PC-9 (cell line): ENCODE data around the gene DNASE1L1. TPM values are rescaled to one million over a fixed set of nuclear protein-coding genes. Genes with fewer than 3 reads are reported as not detected.
A peak's percentile ranks its signal among the peaks of the same experiment; 100 is the strongest.

Source experiments
- BruUV-seq: library from RNA; stranded (reverse); fragments of 400-500 nt; replicated peaks from 2 replicates; lab custom pipeline; 2021; lab: Mats Ljungman, UMichigan
- CTCF ChIA-PET: fragments of 300-600 bp; sonication (Branson Sonifier 250); formaldehyde crosslinking; loops from one replicate; lab custom pipeline; 2022; ENCODE audit warnings: antibody characterized with exemption; lab: Charles Lee
- POLR2A ChIA-PET: fragments of 300-600 bp; sonication (Branson Sonifier 250); formaldehyde crosslinking; loops from one replicate; lab custom pipeline; 2022; ENCODE audit warnings: antibody characterized with exemption; ENCODE audit not compliant: unreplicated experiment; lab: Charles Lee
- DNase-seq, 2 experiments: peaks; one replicate each; pipeline versions ENCODE4 v3.0.0 to v3.0.0-alpha.2; 2015 to 2022; ENCODE audit warnings: mixed read lengths in 1 of 2
- H2AFZ ChIP-seq: fragments of 200-600 bp; sonication (generic); 2 replicates; pipeline ENCODE4 v1.8.1; 2017; ENCODE audit warnings: antibody characterized with exemption
- H3F3A ChIP-seq: fragments of 200-600 bp; sonication (generic); 2 replicates; pipeline ENCODE4 v1.8.1; 2017; ENCODE audit warnings: antibody characterized with exemption, mild to moderate bottlenecking, low read depth; ENCODE audit not compliant: insufficient read depth
- H3K27ac ChIP-seq: fragments of 200-600 bp; sonication (generic); 2 replicates; pipeline ENCODE4 v1.6.1; 2016; ENCODE audit warnings: mixed run types
- H3K27me3 ChIP-seq: fragments of 200-600 bp; sonication (generic); 2 replicates; pipeline ENCODE4 v1.6.1; 2016; ENCODE audit warnings: low read depth, mixed run types; ENCODE audit not compliant: insufficient read depth
- H3K36me3 ChIP-seq: fragments of 200-600 bp; sonication (generic); 2 replicates; pipeline ENCODE4 v1.6.1; 2016; ENCODE audit warnings: low read depth, mixed run types
- H3K4me1 ChIP-seq: fragments of 200-600 bp; sonication (generic); replicated peaks from 2 replicates; pipeline ENCODE4 v1.6.1; 2016; ENCODE audit warnings: mixed run types; ENCODE audit not compliant: insufficient read depth
- H3K4me2 ChIP-seq: fragments of 200-600 bp; sonication (generic); 2 replicates; pipeline ENCODE4 v1.6.1; 2017; ENCODE audit warnings: mixed run types
- H3K4me3 ChIP-seq: fragments of 200-600 bp; sonication (generic); 2 replicates; pipeline ENCODE4 v1.6.1; 2016; ENCODE audit warnings: mixed run types
- H3K79me2 ChIP-seq: fragments of 200-600 bp; sonication (generic); 2 replicates; pipeline ENCODE4 v1.6.1; 2017; ENCODE audit warnings: low read depth, mixed run types
- H3K9me2 ChIP-seq: fragments of 200-600 bp; sonication (generic); 2 replicates; pipeline ENCODE4 v1.8.1; 2017; ENCODE audit warnings: mild to moderate bottlenecking; ENCODE audit not compliant: insufficient read depth
- H3K9me3 ChIP-seq: fragments of 200-600 bp; sonication (generic); 2 replicates; pipeline ENCODE4 v1.8.1; 2016; ENCODE audit warnings: low read depth; ENCODE audit not compliant: insufficient read depth
- H4K20me1 ChIP-seq: fragments of 200-600 bp; sonication (generic); 2 replicates; pipeline ENCODE4 v1.8.1; 2017; ENCODE audit not compliant: insufficient read depth
- CTCF ChIP-seq: fragments of 200-600 bp; sonication (generic); conservative IDR thresholded peaks from 2 replicates; pipeline ENCODE4 v1.6.1; 2017; ENCODE audit warnings: mixed run types, antibody characterized with exemption, mild to moderate bottlenecking, moderate library complexity
- EZH2 ChIP-seq: fragments of 200-600 bp; sonication (generic); IDR thresholded peaks from 2 replicates; pipeline ENCODE4 v1.8.0; 2017; ENCODE audit warnings: antibody characterized with exemption, low read depth
- intact Hi-C: fragments of 100-400 bp; cut with micrococcal nuclease; formaldehyde crosslinking; loops from one replicate; pipeline ENCODE4 v1.10.0; 2022; ENCODE audit not compliant: unreplicated experiment
- total RNA-seq: library from RNA; stranded (reverse); gene quantifications from 2 replicates; pipeline ENCODE4 v1.2.3, GENCODE V29; 2021

DNASE1L1 gene
- total RNA-seq, 1 experiment from 2014 or later, result 28.3 TPM

GRCh38 chrX:154399527-154400368 lies 9.3 kb downstream of the DNASE1L1 start:
- Histone ChIP-seq H3K4me2 (peak overlapping the region; percentile 94), H3K4me1 (peaks cover 12% of the 10 kb centered on the region), H3K27me3 (no peaks in the 10 kb centered on the region), H3F3A (peaks cover 52% of the 10 kb centered on the region), H3K27ac (peak overlapping the region; percentile 97), H3K9me2 (no peaks in the 10 kb centered on the region), H3K36me3 (peaks cover 20% of the 10 kb centered on the region), H3K79me2 (peaks cover 29% of the 10 kb centered on the region), H3K4me3 (peak overlapping the region; percentile 93), H3K9me3 (no peaks in the 10 kb centered on the region), H4K20me1 (peaks cover 22% of the 10 kb centered on the region), H2AFZ (no peak overlapping the region)
- DNase-seq, result no peak
- no peak for TF ChIP-seq EZH2
- TF ChIP-seq CTCF, result no peak
- ChIA-PET CTCF (interaction anchor here (4.4 kb wide), 1 partner anchor 26 kb away, joined by 14 read pairs; the partner anchor contains the start of gene FLNA), POLR2A (interaction anchor here (0.6 kb wide), 1 partner anchor 12 kb away, joined by 4 read pairs; no protein-coding TSS in a partner anchor)
- intact Hi-C loops, result loop anchor here (5.0 kb wide), 4 partner anchors 43 to 133 kb away; partner anchors contain the start of genes FAM50A, PLXNA3 and UBL4A
- no TSS peak for BruUV-seq

GRCh38 chrX:154398668-154399526 lies 10.2 kb downstream of the DNASE1L1 start:
- CTCF ChIA-PET, result interaction anchor here (1.2 to 4.4 kb wide), 2 partner anchors 11 to 25 kb away, joined by 5 to 14 read pairs; partner anchors contain the start of genes DNASE1L1 and FLNA
- BruUV-seq, result TSS peak; percentile 73
- peak overlapping the region; percentile 93 for H3K4me3 ChIP-seq
- H2AFZ ChIP-seq, result no peak overlapping the region
- peak overlapping the region; percentile 97 for H3K27ac ChIP-seq
- POLR2A ChIA-PET, result interaction anchor here (0.6 to 0.7 kb wide), 4 partner anchors 11 to 464 kb away, joined by 3 to 6 read pairs (median 4); partner anchors contain the start of gene NAA10
- no peaks in the 10 kb centered on the region for H3K27me3 ChIP-seq
- no peak for TF ChIP-seq EZH2
- peak; percentile 88 for TF ChIP-seq CTCF
- peaks cover 20% of the 10 kb centered on the region for H3K36me3 ChIP-seq
- H3K4me2 ChIP-seq, result peak overlapping the region; percentile 94
- peaks cover 12% of the 10 kb centered on the region for H3K4me1 ChIP-seq
- no peaks in the 10 kb centered on the region for H3K9me3 ChIP-seq
- intact Hi-C loops, result loop anchor here (5.0 kb wide), 4 partner anchors 43 to 133 kb away; partner anchors contain the start of genes FAM50A, PLXNA3 and UBL4A
- H4K20me1 ChIP-seq, result peaks cover 22% of the 10 kb centered on the region
- DNase-seq, result peak; percentile 59 to 89
- no peaks in the 10 kb centered on the region for H3K9me2 ChIP-seq
- H3K79me2 ChIP-seq, result peaks cover 29% of the 10 kb centered on the region
- H3F3A ChIP-seq, result peaks cover 52% of the 10 kb centered on the region
